Caki2 (cell line): ENCODE results near the gene DPP9. TPM values are rescaled to one million over a fixed set of nuclear protein-coding genes. Genes with fewer than 3 reads are reported as not detected.
A peak's percentile ranks its signal among the peaks of the same experiment; 100 is the strongest.
"Not testable (repeated sequence)": the region's sequence is repeated elsewhere in the genome, so short reads cannot be mapped to it uniquely, and the experiment has no call there.

ENCODE experiments used
- DNase-seq: peaks from one replicate; pipeline ENCODE4 v3.0.0-alpha.2; 2015; ENCODE audit warnings: low read depth
- in situ Hi-C: cut with HindIII; loops from 2 replicates; pipeline ENCODE4 v1.10.0; 2016; ENCODE audit warnings: low sequenced_read_pairs, low pct_unique_long_range_greater_than_20kb, mixed read lengths
- total RNA-seq: library from RNA; depleted of rRNA; stranded (reverse); fragments of >200 nt; shearing (Covaris generic); gene quantifications from 2 replicates; pipeline ENCODE4 v1.2.3, GENCODE V29; 2014; ENCODE audit warnings: low replicate concordance

The DPP9 gene
- total RNA-seq, 1 experiment from 2014 or later, result 36.6 TPM

DNA sequence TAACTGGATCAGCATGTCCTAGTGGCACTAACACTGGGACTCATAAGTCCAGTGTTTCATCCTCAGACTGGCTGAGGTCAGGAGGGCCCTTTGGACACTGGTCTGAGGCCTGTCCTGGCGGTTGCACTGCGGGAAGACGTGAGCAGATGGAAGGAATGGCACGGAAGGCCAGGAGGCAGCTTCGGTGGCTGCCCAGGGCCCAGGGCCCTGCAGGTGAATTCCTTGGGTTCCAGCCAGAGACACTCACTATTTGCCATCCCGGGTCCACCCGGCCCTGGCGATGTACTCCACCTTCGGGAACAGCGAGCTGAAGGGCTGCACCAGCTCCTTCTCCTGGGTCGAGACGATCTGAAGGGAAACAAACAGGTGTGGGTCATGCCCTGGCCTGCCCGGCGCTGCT, 26.3 kb downstream of the DPP9 start:
- in situ Hi-C loops, result no loop called here
- DNase-seq, result no peak

DNA sequence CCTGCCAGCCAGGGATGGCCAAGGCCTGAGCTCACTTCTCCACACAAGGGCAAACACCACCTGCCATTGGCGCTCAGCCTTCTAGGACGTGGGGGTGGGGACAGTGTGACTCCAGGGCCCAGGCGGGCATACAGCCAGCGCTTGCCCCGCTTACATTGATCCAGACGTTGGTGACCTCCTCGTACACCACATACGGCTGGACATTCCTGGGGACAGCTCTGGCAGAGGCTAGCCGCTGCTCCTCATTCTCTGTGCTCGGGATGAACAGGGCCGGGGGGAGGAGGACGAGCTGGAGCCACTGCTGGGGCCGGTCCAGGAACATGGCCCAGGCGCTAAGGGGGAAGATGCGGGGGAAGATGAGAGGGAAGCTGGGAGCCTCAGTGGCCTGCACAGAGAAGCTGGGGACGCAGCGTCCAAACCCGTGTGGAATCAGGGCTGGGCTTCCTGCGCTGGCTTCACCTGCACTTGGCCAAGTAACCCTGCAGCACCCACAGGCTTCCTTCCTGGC, 28.4 kb downstream of the DPP9 start:
- DNase-seq, result no peak
- in situ Hi-C loops, result no loop called here

DNA sequence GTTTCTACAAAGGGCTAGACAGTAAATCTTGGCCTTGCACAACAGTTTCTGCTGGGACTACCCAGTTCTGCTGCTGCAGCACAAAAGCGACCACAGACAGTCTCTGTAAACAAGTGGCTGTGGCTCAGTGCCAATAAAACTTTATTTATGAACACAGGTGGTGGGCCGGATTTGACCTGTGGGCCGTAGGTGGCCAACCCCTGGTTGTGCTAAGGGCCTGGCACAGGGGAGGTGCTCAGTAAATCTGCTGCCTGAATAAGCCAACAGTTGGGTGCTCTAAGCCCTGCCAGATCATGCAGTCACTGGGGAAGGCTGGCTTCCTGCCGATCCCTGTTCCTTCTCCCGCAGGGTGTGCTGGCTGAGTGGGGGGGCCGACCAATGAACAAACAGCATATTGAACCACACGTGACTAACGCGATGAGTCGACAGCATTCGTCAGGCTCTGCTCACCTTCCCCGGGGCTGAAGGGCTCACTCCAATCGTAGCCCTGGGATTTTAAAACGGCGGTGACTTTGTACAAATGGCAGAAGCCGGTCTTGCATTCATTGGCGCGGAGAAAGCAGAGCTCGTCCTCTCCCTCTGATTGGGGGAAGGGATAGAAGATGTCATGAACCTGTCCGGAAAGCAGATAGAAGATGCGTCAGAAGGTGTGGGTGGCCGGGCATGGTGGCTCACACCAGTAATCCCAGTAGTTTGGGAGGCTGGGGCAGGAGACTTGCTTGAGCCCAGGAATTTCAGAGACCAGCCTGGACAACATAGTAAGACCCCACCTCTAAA, 29.2 kb downstream of the DPP9 start:
- in situ Hi-C loops, result no loop called here
- peak; percentile 99 for DNase-seq

DNA sequence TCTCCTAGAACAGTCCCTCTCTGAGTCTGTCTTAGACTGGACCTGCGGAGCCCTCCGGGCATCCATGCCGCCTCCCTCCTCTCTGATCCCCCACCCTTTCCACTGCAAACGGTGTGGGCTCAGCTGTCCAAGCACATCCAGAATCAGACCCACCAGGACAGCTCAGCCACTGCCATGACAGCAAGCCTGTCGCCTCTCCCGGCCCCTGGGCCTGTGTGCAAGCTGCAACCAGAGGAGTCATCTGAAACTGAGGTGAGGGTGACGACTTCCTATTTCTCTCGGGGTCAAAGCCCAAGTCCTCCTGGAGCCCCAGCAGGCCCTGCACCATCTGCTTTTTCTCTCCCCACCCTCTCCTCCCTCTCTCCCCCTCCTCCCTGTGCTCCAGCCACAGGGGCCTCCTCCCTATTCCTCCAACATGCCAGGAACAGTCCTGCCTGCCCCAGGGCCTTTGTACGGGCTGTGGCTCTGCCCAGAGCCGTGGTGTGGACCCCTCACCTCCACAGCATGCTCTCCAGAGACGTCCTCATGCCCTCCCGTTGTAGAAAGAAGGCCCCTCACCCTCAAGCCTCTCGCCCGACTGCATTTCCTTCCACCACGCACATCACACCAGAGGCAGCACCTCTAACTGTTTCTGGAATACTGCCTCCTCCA, 30.0 kb downstream of the DPP9 start:
- in situ Hi-C loops, result no loop called here

DNA sequence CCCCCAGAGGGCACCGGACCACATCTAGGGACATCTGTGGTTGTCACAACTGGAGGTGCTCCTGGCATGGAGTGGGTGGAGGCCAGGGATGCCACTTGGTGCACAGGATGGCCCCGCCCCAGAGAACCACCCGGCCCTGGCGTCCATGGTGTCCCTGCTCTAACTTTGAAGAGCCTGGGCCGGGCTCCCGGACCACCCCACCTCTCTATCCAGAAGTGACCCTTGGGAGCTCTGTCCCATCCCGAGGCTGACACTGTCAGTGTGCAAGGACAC, 30.6 kb downstream of the DPP9 start:
- in situ Hi-C loops, result no loop called here
- DNase-seq, result no peak

More for the DNA sequence above, 30.0 kb downstream of the DPP9 start:
- DNase-seq, result no peak

DNA sequence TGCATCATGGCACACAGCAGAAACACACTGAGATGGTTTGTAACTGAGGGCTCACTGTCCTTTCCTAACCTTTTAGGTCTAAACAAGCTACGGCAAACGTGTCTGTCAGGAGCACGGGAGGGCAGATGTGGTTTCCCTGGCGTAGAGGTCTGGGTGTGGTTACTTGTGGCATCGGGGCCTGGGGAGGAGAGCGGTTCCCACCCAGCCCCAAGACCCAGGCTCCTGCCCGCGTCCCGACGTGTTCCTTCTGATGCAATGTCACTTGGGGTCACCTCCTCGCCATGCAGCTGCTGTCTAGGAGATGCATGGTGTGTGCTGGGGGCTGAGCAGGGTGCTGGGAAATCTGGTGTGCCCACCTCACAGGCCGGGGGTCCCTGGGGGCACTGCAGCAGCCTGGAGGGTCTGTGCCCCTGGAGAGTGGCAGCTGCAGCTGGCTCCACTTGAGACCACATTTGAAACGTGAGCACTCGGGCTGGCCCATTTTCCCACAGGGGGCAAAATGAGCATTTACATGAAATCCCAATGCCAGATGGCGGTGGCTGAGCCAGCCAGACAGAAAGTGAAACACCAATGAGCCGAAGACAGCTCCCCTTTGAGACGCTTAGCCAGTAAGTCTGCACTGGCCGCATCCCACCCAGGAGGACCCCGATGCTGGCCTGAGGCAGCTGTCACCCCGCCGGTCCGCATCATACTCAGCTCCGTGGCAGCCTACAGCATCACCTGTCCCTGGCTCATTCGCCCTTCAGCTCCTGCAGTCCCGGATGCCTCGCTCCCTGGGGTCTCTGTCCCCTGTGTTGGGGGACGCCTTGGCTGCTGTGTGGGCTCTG, 31.2 kb downstream of the DPP9 start:
- in situ Hi-C loops, result no loop called here

DNA sequence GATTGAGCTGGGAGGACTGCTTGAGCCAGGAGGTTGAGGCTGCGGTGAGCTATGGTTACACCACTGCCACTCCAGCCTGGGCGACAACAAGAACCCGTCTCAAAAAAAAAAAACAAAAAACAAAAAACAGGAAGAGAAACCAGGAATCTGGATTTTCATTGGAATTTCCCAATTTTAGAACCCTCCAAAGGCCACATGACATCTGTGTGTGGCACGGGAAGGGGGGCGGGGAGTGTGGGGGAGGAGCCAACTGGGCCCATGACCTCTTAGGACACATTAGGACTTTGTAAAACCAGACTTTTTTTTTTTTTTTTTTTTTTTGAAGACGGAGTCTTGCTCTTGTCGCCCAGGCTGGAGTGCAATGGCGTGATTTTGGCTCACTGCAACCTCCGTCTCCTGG, 32.3 kb downstream of the DPP9 start:
- DNase-seq, result no peak
- in situ Hi-C loops, result no loop called here

More for the DNA sequence above, 31.2 kb downstream of the DPP9 start:
- no peak for DNase-seq

DNA sequence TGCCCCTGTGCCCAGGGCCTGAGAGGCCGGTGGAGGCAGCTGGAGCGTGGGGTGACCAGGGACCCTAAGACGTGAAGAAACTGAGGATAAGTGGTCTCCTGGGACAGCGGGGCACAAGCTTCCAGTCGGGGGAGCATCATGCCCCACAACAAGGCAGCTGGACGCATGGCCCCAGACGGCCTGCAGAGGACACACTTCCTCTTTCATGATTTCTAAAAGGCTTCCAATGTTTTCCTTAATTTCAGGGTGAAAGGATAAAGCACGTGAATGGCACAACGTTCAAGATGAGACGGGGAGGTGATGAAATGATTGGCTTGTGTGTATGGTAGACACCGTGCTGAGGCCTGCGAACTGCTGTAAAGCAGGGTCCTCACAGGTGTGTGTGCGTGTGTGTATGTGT, 33.3 kb downstream of the DPP9 start:
- in situ Hi-C loops, result no loop called here
- no peak for DNase-seq

DNA sequence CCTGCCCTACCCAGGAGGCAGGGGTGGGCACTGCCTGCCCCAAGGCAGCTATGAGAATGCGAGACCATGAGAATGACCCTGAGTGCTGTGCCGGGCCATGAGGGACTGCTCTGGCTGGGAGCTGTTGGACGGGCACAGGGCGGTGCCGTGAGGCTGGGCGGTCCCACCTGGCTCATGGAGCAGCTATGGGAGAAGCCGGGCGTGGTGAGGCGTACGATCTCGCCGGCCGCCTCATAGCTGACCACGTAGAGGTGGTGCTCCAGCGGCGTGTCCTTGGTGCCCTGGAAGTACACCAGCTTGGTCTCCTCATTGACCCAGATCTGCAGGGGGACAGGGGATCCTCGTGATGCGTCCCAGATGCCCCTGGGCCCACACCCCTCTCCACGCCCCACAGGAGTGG, 34.2 kb downstream of the DPP9 start:
- no peak for DNase-seq
- in situ Hi-C loops, result no loop called here

DNA sequence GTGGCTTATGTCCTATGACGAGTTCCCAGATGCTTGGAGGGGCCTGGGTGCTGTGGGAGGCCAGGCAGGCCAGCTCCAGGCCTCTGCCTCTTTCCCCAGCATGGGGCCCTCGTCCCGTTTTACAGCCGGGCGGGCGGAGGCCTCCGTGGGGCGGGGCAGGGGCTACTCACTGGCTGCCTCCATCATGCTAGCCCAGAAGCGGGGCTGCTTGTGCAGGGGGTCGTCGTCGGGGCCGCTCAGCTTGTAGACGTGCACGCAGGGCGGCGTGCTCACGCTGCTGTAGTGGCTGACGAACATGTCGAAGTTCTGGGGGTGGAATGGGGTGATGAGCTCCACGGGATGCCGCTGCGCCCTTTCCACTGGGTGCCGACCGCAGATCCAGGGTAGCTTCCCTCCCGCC, 35.1 kb downstream of the DPP9 start:
- DNase-seq, result no peak
- in situ Hi-C loops, result no loop called here

DNA sequence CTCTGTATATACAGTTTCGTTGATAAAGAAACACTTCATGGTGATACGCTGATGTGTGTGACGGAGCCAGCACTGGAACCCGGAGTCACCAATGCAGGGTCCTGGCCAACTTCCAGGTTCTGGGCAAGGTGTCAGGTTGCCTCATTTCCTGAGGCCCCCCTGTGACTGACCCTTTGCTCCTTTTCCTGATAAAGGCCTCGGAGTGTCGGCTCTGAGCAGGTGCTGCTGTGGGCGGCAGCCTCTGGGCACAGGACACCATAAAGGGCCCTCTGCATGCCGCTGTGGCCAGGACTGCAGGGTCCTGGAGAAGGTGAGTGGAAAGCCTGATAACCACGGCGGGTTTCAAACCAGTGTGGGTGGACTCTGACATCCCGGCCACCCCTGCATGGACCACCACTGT, 36.2 kb downstream of the DPP9 start:
- no peak for DNase-seq
- in situ Hi-C loops, result no loop called here

DNA sequence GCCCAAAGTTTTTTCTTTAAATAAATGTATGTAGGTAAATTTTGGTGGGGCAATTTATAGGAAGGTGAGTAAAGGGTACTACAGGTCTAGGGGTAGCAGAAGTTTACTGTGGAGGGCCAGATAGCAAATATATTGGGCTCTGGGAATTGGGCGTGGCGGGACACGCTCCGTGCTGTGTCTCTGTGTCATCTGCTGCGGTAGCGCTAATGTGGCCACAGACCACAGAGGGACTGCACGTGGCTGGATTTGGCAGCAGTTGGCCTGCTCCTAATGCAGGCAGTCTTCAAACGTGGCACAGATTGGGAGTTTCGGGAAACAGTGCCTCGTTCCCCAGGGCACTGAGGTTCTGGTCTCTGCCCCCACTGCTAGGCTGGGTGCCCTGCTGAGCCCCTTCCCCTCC, 36.9 kb downstream of the DPP9 start:
- DNase-seq, result no peak
- in situ Hi-C loops, result no loop called here

DNA sequence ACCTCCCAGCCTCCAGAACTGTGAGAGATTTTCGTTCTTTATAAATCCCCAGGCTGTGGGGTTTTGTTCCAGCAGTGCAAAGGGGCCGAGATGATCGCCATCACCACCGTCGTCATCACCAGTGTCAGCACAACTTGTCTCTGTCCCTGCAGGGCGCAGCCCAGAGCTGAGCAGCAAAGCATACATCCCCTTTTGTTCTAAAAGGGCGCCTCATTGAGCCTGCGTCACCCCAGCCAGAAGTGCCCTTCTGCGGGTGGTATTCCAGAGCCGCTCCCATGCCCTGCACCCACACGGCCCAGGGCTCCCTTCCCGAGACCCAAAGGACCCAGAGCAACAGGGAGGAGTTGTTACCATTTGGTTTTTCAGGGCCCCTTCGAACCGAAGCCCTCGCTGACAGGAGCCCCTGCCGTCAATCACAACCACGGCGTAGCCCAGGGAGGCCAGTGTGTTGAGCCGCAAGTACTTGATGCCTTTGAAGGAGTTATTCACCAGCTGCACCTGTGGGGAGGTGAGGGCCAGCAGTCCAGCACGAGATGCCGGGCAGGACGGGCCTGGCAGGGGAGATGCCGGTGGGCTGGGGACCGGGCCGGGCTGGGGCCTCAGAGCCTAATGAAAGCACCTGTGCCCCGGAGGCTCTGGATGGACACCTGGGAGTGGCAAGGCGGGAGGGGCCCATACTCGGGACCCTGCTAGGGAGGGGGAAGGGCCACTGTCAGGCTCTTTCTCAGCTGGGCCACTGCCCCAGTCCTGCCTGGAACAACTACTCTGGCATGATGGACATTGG, 39.1 kb downstream of the DPP9 start:
- in situ Hi-C loops, result no loop called here
- no peak for DNase-seq

DNA sequence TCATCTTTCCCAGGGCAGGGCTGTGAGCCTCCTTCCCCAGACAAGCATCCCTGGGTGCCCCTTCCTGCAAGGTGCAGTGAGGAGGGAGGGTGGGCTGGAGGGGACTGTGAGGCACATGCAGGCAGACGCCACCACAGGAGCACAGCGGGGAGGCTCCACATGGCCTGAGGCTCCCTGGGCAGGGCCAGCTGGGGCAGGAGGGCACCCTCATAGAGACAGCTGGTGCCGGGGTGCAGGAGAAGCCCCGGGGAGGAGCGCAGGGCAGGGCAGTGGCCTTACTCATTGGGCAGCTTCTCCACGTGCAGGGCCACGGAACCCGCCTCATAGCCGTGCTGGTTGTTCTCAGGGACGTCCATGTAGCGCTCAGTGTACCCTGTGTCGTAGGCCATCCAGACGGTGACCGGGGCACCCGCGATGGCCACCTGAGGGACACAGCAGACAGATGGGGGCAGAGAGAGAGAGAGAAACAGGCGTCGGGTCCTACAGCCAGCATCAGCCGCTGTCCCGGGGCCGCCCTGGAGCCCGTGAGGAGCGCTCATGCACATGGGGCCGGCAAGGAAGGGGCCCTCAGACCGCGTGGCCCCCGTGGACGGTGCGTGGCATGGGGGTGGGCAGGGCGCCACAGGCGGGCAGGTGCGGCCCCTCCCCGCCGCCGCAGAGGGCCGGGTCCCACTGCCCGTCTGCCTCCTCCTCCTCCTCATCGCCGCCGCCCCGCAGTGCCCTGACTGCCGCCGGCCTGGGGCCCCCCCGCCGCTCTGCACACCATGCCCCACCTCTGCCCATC, 41.0 kb downstream of the DPP9 start:
- no peak for DNase-seq
- in situ Hi-C loops, result no loop called here

DNA sequence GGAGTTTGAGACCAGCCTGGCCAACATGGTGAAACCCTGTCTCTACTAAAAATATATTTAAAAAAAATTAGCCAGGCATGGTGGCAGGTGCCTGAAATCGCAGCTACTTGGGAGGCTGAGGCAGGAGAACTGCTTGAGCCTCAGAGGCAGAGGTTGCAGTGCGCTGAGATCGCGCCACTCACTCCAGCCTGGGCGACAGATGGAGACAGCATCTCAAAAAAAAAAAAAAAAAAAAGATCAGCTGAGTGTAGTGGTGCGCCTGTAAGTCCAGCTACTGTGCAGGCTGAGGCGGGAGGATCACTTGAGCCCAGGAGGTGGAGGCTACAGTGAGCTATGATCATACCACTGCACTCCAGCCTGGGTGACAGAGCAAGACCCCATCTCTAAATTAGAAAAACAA, 43.6 kb downstream of the DPP9 start:
- DNase-seq, in situ Hi-C loops: not testable (repeated sequence)

DNA sequence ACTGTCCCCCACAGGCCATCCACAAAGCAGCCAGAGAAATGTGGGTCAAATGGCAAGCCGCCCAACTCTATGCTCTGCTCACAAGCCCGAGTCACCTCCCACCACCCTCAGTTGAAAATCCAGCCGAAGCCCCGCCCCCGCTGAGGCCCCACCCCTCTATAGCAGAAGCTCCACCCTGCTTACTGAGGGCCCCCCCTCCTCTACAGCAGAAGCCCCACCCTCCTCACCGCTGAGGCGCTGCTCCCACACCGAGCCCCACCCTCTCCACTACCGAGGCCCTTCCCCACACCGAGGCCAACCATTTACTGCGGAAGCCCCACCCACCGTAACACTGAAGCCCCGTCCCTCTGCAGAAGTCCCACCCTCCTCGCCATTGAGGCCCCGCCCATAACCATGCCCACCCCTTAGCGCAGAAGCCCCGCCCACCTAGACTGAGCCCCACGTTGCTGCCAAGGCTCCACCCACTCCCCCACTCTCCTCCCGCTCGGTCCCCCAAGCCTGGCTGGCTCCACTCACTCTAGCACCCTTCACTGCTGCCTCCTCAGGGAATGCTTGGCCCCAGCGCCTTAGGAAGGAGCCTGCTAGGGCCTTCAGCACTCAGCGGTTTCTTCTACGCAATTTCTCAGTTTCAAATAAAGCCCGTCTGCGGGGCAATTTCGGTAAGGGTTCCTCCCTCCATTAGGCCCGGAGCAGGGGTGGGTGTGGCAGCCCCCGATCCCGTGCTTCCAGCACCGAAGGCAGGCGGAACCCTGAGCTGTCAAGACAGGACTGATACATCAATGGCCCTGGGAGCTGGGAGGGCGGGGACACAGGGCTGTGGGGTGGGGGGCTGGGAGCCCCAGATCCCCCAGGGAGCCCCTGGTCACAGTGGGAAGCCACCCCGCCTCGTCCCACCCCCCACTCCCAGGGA, 44.5 kb downstream of the DPP9 start:
- in situ Hi-C loops, result no loop called here
- DNase-seq, result peak; percentile 65
